GM19239 (cell line): Measurements from ENCODE around the gene IL17RD.

Experiments
- DNase-seq: peaks from one replicate; pipeline ENCODE4 v3.0.0; 2011; ENCODE audit warnings: low spot score; ENCODE audit not compliant: insufficient read length
- FAIRE-seq: peaks from 2 replicates; lab custom pipeline; 2011; peaks lifted over from hg19 to GRCh38; lab: Jason Lieb, UNC

IL17RD gene

DNA sequence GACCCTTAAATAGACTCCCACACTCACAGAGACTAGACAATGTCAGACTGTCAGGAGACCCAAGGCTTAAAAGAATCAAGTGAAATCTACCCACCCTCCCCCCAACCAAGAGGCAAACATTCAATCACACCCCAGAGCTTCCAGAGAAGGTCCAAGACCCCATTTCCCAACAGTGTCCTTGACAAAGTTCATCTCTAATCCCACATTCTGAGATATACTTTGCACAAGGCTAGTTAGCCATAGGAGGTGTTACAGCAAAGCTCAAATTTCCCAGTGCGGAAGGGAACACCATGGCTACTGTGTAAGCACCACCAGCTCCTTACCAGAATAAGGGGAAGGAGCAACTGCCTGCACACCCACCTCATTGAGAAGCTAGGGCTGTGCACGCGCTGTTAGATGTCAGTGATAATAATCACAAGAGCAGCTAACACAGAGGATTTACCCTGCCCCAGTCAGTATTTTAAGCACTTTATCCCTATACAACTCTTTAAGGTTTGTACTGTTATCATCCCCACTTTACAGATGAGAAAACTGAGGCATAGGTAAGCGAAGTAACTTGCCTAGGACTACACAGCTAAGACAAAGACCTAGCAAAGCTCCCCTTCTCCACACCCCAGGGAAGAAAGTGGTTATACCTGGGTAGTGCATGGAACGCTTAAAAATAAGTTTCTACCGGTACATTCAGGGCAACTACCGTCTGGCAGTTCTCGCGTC lies 87.4 kb downstream of the IL17RD start:
- DNase-seq (no peak), FAIRE-seq (no peak)

DNA sequence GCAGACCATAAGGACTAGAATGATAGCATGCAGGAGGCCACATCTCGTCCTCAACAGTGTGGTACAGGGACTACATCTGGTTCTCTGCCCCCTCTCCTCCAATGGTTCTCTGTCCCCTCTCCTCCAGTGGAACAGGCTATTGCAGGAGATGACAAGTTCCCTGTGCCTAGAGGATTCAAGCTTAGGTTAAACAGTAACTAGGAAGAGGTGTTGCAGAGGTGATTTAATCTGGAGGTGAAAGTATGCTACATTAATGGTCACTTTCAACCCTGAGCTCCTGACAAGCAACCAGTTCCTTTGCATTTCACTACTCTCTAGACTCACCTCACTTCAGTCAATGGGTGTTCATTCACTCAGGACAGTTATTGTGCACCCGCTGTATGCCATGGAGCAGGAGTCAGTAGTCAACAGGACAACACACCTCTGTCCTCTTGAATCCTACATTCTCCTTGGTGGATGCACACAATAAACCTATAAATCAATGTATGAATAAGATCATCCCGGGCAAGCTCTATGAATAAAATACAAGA lies 88.7 kb downstream of the IL17RD start:
- FAIRE-seq (no peak), DNase-seq (no peak)

DNA sequence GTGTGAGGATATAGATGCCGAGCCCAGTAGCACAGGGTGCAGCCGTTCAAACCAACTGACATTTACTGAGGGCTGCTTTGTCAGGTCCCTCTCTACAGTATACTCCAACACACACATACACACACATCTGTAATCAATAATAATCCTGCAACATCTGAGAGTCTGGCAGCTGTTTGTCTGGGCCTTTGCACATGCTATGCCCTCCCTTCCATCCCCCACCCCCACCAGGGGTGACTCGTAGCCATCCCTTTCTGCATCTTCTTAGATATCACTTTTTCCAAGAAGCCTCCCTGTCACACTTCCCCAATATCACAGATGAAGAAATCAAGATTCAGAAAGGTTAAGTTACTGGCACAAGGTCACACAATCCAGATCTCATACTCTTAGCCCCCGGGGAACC lies 91.0 kb downstream of the IL17RD start:
- no peak for FAIRE-seq
- no peak for DNase-seq

DNA sequence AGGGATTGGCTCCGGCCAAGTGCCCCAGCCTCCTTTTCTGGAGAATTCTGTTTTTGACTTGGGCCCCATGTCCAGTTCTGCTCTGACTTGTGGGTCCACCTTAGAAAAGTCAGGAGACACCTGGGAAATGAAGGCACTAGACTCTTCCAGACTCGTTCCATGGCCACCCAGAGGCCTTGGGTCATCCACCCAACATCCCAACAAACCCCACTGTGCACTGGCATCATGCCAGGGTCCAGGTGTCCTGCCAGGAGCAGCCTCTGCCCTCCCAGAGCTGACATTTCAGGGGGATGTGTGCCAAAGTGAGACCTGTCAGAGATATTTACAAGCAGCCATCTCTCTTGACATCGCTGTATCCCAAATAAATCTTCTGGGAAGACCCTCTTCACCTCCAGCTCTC lies 91.5 kb downstream of the IL17RD start:
- DNase-seq: no peak
- FAIRE-seq: no peak

DNA sequence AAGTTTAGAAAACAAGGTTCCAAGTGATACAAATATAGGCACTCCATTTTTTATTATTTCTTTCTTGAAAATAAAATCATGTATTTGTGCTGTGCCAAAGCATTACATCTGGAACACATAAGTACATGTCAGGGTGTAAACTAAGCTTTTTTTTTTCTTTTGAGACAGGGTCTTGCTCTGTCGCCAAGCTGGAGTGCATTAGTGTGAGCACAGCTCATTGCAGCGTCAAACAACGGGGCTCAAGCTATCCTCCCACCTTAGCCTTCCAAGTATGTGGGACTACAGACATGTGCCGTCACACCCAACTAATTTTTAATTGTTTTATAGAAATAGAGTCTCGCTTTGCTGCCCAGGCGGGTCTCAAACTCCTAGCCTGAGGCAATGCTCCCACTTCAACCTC lies 95.7 kb downstream of the IL17RD start:
- no peak for DNase-seq
- FAIRE-seq: no peak

DNA sequence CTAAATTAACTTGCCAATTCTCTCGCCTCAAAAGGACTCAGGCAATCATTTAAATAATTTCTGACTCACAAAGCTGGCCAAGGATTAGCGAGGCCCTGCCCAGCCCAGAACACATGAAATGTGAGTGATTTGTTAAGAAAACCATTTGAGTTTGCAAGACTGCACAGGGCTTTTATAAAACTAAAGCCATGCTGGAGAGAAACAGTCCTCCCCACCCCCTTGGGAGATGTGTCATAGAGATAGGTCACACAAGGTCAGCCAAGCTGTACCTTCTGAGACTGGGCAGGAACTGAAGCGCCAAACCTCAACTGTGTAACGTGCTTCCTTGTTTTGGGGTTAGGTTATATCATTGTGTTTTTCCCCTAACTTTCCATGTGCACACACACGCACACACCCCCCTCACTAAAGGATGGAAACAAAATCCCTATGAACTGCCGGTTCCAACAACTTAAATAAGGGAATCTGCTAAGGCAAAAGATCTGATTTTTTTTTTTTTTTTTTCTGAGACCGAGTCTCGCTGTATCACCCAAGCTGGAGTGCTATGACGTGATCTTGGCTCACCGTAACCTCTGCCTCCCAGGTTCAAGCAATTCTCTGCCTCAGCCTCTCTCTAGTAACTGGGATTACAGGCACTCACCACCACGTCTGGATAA lies 96.6 kb downstream of the IL17RD start:
- peak; percentile 100 for FAIRE-seq

DNA sequence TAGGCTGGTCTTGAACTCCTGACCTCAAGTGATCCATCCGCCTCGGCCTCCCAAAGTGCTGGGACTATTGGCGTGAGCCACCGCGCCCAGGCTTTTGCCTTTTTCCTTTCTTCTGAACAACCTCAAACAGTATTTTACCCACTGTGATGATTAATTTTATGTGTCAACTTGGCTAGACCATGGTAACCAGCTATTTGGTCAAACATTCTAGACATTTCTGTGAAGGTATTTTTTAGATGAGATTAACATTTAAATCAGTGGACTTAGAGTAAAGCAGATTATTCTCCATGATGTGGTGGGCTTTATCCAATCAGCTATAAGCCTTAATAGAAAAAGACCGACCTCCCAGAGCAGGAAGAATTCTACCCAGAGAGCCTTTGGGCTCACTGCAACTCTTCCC lies 98.7 kb downstream of the IL17RD start:
- no peak for DNase-seq
- FAIRE-seq: no peak

More for the DNA sequence above, 96.6 kb downstream of the IL17RD start:
- peak; percentile 54 for DNase-seq

DNA sequence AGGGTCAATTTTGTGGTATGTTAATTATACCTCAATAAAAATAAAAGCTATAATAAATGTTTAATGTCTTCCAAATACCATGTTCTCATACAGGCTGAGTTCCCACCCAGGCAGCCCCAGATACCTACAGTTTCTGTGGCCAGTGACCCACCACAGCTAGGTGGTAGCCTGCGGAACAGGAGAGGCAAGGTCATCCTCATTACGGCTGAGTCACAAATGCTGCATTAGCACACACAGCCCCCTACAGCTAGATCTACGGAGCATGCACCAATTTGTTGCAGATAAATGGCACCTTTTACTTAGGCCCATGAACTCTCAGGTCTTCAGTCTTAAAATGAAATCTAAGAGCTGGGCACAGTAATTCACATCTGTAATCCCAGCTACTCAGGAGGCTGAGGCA lies 99.6 kb downstream of the IL17RD start:
- no peak for FAIRE-seq

DNA sequence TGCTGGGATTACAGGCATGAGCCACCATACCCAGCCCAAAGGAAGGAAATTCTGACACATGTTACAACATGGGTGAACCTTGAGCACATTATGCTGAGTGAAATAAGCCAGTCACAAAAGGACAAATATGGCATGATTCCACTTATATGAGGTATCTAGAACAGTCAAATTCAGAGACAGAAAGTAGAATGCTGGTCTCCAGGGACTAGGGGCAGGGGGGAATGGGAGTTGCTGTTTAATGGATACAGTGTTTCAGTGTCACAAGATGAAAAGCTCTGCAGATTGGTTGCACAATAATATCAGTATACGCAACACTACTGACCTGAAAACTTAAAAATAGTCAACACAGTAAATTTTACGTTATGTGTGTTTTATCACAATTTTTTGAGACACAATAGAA lies 100.6 kb downstream of the IL17RD start:
- no peak for FAIRE-seq
- no peak for DNase-seq

More for the DNA sequence above, 99.6 kb downstream of the IL17RD start:
- DNase-seq: no peak

DNA sequence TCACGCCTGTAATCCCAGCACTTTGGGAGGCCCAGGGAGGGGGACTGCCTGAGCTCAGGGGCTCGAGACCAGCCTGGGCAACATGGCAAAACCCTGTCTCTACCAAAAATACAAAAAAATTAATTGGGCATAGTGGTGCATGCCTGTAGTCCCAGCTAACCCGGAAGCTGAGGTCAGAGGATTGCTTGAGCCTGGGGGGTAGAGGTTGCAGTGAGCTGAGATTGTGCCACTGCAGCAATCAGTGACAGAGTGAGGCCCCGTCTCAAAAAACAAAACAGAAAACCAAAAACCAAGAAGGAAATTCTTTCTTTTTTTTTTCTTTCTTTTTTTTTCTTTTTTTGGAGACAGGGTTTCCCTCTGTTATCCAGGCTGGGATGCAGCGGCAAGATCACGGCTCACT lies 101.2 kb downstream of the IL17RD start:
- DNase-seq (no peak), FAIRE-seq (no peak)

DNA sequence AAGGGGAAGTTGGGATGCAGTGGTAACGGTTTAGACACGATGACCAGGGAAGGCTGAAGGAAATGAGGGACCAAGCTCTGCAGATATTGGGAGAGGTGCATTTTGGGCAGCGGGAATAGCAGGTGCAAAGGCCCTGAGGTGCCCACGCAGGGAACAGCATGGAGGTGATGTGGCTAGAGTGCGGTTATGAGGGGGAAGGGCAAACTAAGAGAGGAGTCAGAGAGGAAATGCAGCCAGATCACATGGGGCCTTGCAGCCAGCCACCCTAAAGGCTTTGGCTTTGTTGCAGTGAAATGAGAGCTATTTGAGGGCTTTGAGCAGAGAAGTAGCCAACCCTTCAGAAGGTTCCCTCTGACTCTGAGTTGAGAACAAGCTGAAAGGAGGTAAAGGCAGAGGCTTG lies 102.1 kb downstream of the IL17RD start:
- DNase-seq: no peak

DNA sequence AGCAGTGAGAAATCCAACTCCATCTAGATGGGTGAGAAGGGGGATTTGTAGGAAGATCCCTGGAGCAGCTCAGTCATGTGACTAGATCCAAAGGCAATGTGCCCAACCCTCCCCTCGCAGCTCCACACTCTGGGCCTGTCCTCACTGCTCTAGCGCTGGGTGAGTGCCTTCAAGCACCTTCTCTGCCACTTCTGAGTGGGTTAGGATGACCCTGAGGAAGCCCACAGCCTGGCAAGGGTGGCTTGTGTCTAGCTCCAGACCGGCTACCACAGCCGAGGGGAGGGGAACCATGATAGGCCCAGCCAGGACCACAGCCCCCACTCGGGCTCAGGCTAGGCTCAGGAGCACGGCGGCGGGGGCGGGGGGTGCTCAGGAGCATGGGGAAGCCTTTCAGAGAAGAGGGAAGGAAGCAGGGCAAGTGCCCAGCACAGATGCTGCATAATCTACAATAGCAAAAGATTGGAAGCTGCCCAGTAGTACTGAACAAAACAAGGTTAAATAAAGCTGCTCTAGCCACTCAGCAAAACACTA lies 103.0 kb downstream of the IL17RD start:
- FAIRE-seq (no peak), DNase-seq (no peak)

More for the DNA sequence above, 102.1 kb downstream of the IL17RD start:
- FAIRE-seq: no peak

DNA sequence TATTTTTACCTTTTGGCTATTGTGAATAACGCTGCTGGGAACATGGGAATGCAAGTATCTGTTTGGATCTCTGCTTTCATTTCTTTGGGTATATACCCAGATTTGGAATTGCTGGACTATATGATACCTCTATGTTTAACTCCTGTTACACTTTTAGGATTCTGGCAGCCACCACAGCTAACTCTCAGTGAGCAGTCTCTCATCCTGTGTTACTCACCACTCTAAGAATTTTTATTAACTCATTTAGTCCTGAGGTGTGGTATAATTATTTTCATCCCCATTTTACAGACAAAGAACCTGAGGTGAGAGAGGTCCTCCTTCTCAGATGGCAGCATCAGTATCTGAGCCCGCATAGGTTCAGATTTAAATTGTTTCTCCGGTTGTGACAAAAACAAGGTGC lies 103.6 kb downstream of the IL17RD start:
- FAIRE-seq: no peak

DNA sequence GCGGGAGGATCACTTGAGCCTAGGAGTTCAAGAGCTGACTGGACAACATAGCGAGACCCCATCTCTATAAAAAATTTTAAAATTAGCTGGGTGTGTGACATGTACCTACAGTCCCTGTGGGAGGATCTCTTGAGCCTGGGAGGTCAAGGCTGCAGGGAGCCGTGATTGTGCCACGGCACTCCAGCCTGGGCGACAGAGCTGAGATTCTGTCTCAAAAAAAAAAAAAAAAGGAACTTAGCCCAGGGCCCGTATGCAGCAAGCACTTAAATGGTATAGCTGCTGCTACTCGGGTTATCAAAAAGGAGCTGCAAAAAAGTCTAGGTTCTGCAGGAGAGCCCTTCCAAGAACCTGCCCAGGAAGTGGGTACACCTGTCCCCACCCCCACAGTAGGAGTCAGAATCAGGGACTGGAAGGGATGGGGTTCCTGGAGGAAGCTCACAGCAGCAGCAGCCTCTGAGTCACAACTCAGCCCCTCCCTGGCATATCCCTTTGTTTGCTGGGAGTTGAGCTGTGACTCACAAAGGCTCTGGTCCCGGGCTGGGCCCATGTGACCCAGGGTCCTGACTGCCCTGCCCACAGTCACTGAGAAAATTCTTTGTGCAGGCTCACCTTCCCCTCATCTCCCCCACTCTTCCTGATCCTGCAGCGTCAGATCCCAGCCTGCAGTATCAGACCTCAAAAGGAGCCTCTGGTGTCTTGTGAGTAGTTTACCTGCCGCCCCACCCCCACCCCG lies 104.9 kb downstream of the IL17RD start, which contains the start of gene SPATA12:
Gene SPATA12, plus strand, starts transcription at position 576 of the 733 bp plus-strand sequence. CDS start 13,031 bp downstream, outside the sequence.
- FAIRE-seq (no peak), DNase-seq (no peak)

More for the DNA sequence above, 103.6 kb downstream of the IL17RD start:
- no peak for DNase-seq

DNA sequence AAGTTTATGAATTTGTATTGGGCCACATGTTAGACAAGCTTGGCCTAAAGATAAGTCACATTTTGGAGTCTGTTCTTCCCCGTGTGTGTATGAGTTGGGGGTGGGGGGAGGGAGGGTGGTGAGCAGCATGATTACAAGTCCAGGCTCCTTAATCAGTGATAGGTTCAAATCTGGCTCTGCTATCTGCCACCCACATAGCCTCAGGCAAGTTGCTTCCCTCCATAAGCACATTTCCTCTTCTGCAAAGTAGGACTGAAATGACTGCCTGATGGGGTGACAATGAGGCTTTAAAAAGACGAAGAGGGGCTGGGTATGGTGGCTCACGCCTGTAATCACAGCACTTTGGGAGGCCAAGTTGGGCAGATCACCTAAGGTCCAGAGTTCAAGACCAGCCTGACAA lies 105.7 kb downstream of the IL17RD start:
- DNase-seq (no peak), FAIRE-seq (no peak)

DNA sequence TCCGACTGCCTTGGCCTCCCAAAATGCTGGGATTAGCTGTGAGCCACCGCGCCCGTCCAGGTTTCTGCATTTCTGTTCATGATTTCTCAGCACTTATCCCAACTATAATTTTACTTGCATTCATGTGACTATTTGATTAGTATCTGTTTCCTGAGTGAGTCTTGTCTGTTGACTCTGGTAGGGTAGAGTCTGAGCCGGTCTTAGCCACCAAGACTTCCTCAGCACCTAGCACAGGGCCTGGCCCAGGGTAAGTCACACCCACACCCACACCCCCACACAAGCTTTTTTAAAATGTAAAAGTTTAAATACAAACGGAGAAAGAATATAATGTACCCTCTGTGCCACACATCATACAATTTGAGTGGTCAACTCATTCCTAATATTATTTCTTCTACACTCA lies 107.8 kb downstream of the IL17RD start:
- no peak for FAIRE-seq
- DNase-seq: no peak

DNA sequence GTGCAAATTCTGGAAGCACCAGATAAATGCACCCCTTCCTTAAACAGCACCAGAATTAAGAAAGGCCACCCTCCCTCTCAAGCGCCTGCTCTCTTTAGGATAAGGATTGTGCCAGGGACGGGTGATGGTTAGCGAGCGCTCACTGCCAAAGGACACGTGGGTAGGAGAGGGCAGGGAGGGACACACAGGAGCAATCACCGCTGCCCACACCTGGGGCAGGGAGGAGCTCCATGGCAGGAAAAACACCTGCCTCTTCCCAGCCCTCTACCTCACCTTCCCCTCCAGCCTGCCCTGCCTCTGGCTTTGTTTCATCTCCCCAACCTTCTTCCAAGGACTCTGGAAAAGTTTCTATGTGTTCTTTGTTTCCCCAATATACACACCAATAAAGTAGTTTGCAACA lies 112.0 kb downstream of the IL17RD start:
- DNase-seq (no peak), FAIRE-seq (no peak)

DNA sequence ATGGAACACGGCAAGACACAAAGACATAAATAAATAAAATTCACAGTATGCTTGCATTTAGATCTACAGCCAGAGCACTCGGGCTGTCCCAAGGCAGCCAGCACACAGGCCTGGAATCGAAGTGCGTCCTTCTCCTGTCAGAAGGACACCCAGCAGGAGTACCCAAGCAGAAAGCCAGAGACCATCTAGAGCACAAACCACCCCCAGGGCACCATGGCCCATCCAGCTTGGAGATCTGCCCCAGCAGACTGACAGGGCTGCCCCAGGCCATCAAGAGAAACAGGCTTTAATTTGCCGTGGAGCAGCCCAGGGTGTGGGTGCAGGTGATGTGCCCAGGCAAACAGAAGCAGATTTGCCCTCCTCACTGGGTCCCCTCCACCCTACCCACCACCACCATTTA lies 112.5 kb downstream of the IL17RD start:
- DNase-seq (no peak), FAIRE-seq (no peak)

DNA sequence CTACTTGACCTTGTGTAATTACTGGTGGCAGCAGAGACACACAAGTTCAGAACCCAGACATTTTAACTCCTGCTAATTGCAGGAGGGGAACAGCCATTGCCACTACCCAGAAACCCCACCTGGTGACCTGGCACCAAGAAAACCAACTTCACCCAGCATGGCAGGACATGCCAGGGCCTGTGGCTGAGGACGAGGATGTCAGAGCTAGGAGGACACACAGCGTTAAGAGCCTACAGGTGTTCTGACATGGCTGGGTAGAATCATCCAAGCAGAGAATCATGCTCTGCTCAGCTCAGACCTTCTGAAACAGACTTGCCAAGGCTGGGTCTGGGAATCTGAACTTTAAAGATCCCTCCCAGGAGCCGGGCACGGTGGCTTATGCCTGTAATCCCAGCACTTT lies 116.4 kb downstream of the IL17RD start:
- FAIRE-seq: no peak
- DNase-seq: no peak

DNA sequence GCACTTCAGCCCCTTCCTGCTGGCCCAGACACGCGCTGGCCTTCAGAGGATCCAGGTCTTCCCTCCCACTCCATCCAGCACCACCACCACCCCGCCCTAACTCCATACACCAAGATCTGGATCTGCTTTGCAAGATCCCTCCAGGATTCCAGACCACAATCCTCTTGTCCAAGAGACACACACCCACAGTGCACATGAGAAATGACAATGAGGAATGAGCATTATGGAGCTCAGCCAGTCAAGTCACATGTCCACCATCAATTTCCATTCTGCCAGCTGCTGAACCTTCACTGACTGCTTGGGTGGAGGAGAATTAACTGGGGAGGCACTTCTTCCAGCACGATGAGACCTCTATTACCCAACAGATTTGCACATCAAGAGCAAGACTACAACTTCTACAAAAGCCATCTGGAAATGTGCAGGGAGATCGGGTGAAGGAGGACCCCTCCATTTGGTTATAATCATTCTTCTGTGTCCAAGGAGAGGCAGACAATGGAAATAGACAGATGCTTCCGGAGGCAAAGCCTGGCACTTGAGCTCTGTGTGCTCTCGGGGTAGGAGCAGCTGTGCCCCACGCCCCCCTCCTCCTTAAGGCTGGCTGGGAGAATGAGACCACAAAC lies 117.0 kb downstream of the IL17RD start:
- FAIRE-seq: no peak
- DNase-seq: no peak
